Suprapubic skin (tissue), 4 donors: ENCODE results near the gene ZC3H12C. TPM values are rescaled to one million over a fixed set of nuclear protein-coding genes. Genes with fewer than 3 reads are reported as not detected.

Source experiments
- DNase-seq, 2 donors: peaks; one replicate each; pipeline ENCODE4 v3.0.0-alpha.2; 2019; ENCODE audit warnings: low spot score in 2 of 2
- H3K27ac ChIP-seq: fragments of 200-600 bp; sonication (generic); one replicate; pipeline ENCODE4 v1.5.1; 2019
- H3K27me3 ChIP-seq: fragments of 200-600 bp; sonication (generic); one replicate; pipeline ENCODE4 v1.5.1; 2019
- H3K36me3 ChIP-seq: fragments of 200-600 bp; sonication (generic); one replicate; pipeline ENCODE4 v1.5.1; 2019
- H3K4me1 ChIP-seq: fragments of 200-600 bp; sonication (generic); one replicate; pipeline ENCODE4 v1.5.1; 2019
- H3K4me3 ChIP-seq: fragments of 200-600 bp; sonication (generic); one replicate; pipeline ENCODE4 v1.5.1; 2019; ENCODE audit warnings: mild to moderate bottlenecking
- H3K9me3 ChIP-seq: fragments of 200-600 bp; sonication (generic); one replicate; pipeline ENCODE4 v1.5.1; 2019
- CTCF ChIP-seq, 2 donors: fragments of 200-600 bp in 1 of 2; fragments of 450-650 bp in 1 of 2; sonication (generic) in 1 of 2; IDR thresholded peaks; one replicate each; pipeline ENCODE4 v1.5.1; 2016 to 2019; ENCODE audit warnings: antibody characterized with exemption in 2 of 2, mild to moderate bottlenecking in 1 of 2, moderate library complexity in 1 of 2
- EP300 ChIP-seq: sonication (generic); formaldehyde crosslinking; IDR thresholded peaks from one replicate; pipeline ENCODE4 v1.6.1; 2017; ENCODE audit warnings: antibody characterized with exemption
- POLR2A ChIP-seq, 2 donors: fragments of 450-650 bp; IDR thresholded peaks; one replicate each; pipeline ENCODE4 v1.6.1; 2017; ENCODE audit warnings: antibody characterized with exemption in 2 of 2, mild to moderate bottlenecking in 2 of 2, moderate library complexity in 2 of 2
- POLR2AphosphoS5 ChIP-seq, 3 donors: sonication (generic); formaldehyde crosslinking; IDR thresholded peaks; one replicate each; pipeline ENCODE4 v1.6.1; 2017; ENCODE audit warnings: antibody characterized with exemption in 3 of 3
- WGBS: methylation state at CpG from one replicate; pipeline ENCODE4 v1.1.5; 2018; 5-methylcytosine and 5-hydroxymethylcytosine counted together
- total RNA-seq, 4 donors: library from RNA; depleted of rRNA; stranded (reverse); fragments of >200 nt; gene quantifications; one replicate each; pipeline ENCODE4 v1.1.0, GENCODE V29; 2016

The ZC3H12C gene
- total RNA-seq, 4 donors from 2014 or later, result 15.0 to 22.7 (median 20.8) TPM

- H3K4me1 ChIP-seq, result no peaks in the 10 kb centered on the region
- no peaks in the 10 kb centered on the region for H3K9me3 ChIP-seq
- H3K36me3 ChIP-seq, result no peaks in the 10 kb centered on the region
- WGBS, result 87% methylated on average over 12 of the region's 12 CpGs
- no peak for TF ChIP-seq EP300
- TF ChIP-seq CTCF (IDR thresholded peaks at IDR 0.05), result no peak
- no peak for TF ChIP-seq POLR2A (IDR thresholded peaks at IDR 0.05)
- TF ChIP-seq POLR2AphosphoS5 (IDR thresholded peaks at IDR 0.05), result no peak
- no peak overlapping the region for H3K4me3 ChIP-seq
- no peaks in the 10 kb centered on the region for H3K27me3 ChIP-seq
- DNase-seq, result no peak
- H3K27ac ChIP-seq, result no peak overlapping the region
Observed at GRCh38 chr11:110217223-110217877, 124.2 kb downstream of the ZC3H12C start.

GRCh38 chr11:110217936-110218335 lies 124.7 kb downstream of the ZC3H12C start:
- H3K9me3 ChIP-seq, result no peaks in the 10 kb centered on the region
- H3K27ac ChIP-seq, result no peak overlapping the region
- TF ChIP-seq POLR2AphosphoS5 (IDR thresholded peaks at IDR 0.05) (no peak), POLR2A (IDR thresholded peaks at IDR 0.05) (no peak), EP300 (no peak), CTCF (IDR thresholded peaks at IDR 0.05) (no peak)
- no peak overlapping the region for H3K4me3 ChIP-seq
- 62% methylated on average over 3 of the region's 3 CpGs for WGBS
- H3K36me3 ChIP-seq, result no peaks in the 10 kb centered on the region
- no peaks in the 10 kb centered on the region for H3K4me1 ChIP-seq
- H3K27me3 ChIP-seq, result no peaks in the 10 kb centered on the region
- no peak for DNase-seq

DNA sequence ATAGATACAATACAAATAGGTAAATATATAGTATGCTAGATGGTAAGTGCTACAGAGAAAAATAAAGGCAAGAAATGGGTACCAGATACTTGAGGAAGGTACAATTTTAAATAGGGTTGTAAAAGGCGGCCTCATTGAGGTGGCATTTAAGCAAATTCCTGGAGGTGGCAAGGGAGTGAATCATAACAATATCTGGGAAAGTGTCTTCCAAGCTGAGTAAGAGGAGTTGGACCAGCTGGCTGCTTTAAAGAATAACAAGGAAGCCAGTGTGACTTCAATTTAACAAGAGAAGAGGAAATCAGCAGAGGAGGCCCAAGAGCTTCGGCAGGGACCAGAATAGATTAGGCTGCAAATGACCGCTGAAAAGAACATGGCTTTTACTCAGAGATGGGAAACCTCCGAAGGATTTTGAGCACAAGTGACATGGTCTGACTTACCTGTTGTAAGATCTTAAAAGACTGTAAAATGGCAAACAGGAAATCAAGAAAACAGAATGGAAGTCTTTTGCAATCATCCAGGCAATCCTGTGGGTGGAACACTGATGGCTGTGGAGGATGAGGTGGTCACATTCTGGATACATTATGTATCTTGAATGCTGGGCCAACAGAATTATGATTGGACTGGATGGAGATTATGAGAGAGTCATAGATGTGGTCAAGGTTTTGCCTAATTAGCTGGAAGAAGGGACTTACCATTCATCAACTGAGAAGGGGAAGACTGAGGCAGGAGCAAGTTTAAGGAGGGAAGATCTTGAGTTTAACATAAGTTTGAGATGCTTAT lies 126.0 kb downstream of the ZC3H12C start:
- WGBS, result 95% methylated on average over 4 of the region's 4 CpGs
- Histone ChIP-seq H3K27ac (no peak overlapping the region), H3K9me3 (no peaks in the 10 kb centered on the region), H3K27me3 (no peaks in the 10 kb centered on the region), H3K4me3 (no peak overlapping the region), H3K4me1 (no peaks in the 10 kb centered on the region), H3K36me3 (no peaks in the 10 kb centered on the region)
- TF ChIP-seq CTCF (IDR thresholded peaks at IDR 0.05) (no peak), EP300 (no peak), POLR2A (IDR thresholded peaks at IDR 0.05) (no peak), POLR2AphosphoS5 (IDR thresholded peaks at IDR 0.05) (no peak)
- no peak for DNase-seq

Other genes with a start within 250 kb of the ZC3H12C start
- gene RDX, start 203.2 kb downstream of the ZC3H12C start, total RNA-seq, result 10 to 100 TPM; 24.8 to 46.4 (median 38.3) TPM